GM10266 (cell line): ENCODE results near the gene SYTL3.
A peak's percentile ranks its signal among the peaks of the same experiment; 100 is the strongest.

Source experiments
- DNase-seq: peaks from one replicate; pipeline ENCODE4 v3.0.0; 2012; ENCODE audit errors: extremely low spot score
- CTCF ChIP-seq: IDR thresholded peaks from 2 replicates; pipeline ENCODE4 v1.5.1; 2012; ENCODE audit warnings: mild to moderate bottlenecking, low read depth; ENCODE audit not compliant: control insufficient read depth, insufficient read depth; ENCODE audit errors: missing control alignments

The SYTL3 gene

GRCh38 chr6:158799051-158799792 lies 149.4 kb downstream of the SYTL3 start:
- TF ChIP-seq CTCF: no peak
- no peak for DNase-seq

- no peak for DNase-seq
- TF ChIP-seq CTCF: no peak
Measured at GRCh38 chr6:158801655-158802294, 151.9 kb downstream of the SYTL3 start.

- no peak for TF ChIP-seq CTCF
- peak; percentile 44 for DNase-seq
Measured at GRCh38 chr6:158803733-158804143, 153.9 kb downstream of the SYTL3 start.

- no peak for DNase-seq
- TF ChIP-seq CTCF: no peak
Measured at GRCh38 chr6:158804207-158804606, 154.4 kb downstream of the SYTL3 start.

- no peak for TF ChIP-seq CTCF
- no peak for DNase-seq
Measured at GRCh38 chr6:158805698-158806377, 156.0 kb downstream of the SYTL3 start.

GRCh38 chr6:158807515-158808441 lies 157.9 kb downstream of the SYTL3 start:
- DNase-seq: no peak
- TF ChIP-seq CTCF: no peak
